Liver (tissue), 9 donors: ENCODE measurements around the gene FOXD2. TPM values are rescaled to one million over a fixed set of nuclear protein-coding genes. Genes with fewer than 3 reads are reported as not detected.

Experiments used
- DNase-seq: peaks from one replicate; pipeline ENCODE4 v3.0.0-alpha.2; 2017; ENCODE audit warnings: low spot score
- H3K27ac ChIP-seq, 2 donors: one replicate each; pipeline ENCODE4 v1.7.0; 2013; ENCODE audit warnings: inconsistent platforms in 2 of 2, low read length in 2 of 2, control low read depth in 1 of 2, low read depth in 1 of 2, mild to moderate bottlenecking in 1 of 2
- H3K27me3 ChIP-seq, 4 donors: one replicate each; pipeline versions ENCODE4 v1.6.1 to v1.7.0; 2013; ENCODE audit warnings: low read length in 3 of 4, inconsistent platforms in 1 of 4, mild to moderate bottlenecking in 1 of 4, moderate library complexity in 1 of 4; ENCODE audit not compliant: control insufficient read depth in 4 of 4, insufficient read depth in 4 of 4
- H3K36me3 ChIP-seq, 4 donors: one replicate each; pipeline versions ENCODE4 v1.6.1 to v1.7.0; 2013; ENCODE audit warnings: low read length in 3 of 4, mild to moderate bottlenecking in 3 of 4, low read depth in 1 of 4, moderate library complexity in 1 of 4; ENCODE audit not compliant: control insufficient read depth in 4 of 4, insufficient read depth in 3 of 4
- H3K4me1 ChIP-seq, 4 donors: one replicate each; pipeline versions ENCODE4 v1.6.1 to v1.7.0; 2013; ENCODE audit warnings: low read length in 3 of 4, mild to moderate bottlenecking in 3 of 4, moderate library complexity in 1 of 4; ENCODE audit not compliant: control insufficient read depth in 4 of 4, insufficient read depth in 4 of 4
- H3K4me3 ChIP-seq, 3 donors: one replicate each; pipeline versions ENCODE4 v1.6.1 to v1.7.0; 2013; ENCODE audit warnings: low read length in 3 of 3, control low read depth in 1 of 3, low read depth in 1 of 3, mild to moderate bottlenecking in 1 of 3
- H3K9ac ChIP-seq, 2 donors: one replicate each; pipeline ENCODE4 v1.7.0; 2013; ENCODE audit warnings: low read length in 2 of 2, mild to moderate bottlenecking in 2 of 2, moderate library complexity in 2 of 2, control low read depth in 1 of 2, low read depth in 1 of 2
- H3K9me3 ChIP-seq, 4 donors: one replicate each; pipeline versions ENCODE4 v1.6.1 to v1.7.0; 2013; ENCODE audit warnings: low read length in 3 of 4; ENCODE audit not compliant: control insufficient read depth in 4 of 4
- EGR1 ChIP-seq, 2 donors: IDR thresholded peaks; 2 replicates each; pipeline ENCODE4 v1.6.1; 2016 to 2018; ENCODE audit warnings: antibody characterized with exemption in 2 of 2, low read depth in 2 of 2
- FOXA1 ChIP-seq: IDR thresholded peaks from 2 replicates; pipeline ENCODE4 v1.6.1; 2016; ENCODE audit warnings: antibody characterized with exemption
- HNF4A ChIP-seq, 2 donors: conservative IDR thresholded peaks; 2 replicates each; pipeline ENCODE4 v1.6.1; 2016; ENCODE audit warnings: antibody characterized with exemption in 2 of 2, mild to moderate bottlenecking in 2 of 2
- HNF4G ChIP-seq: IDR thresholded peaks from 2 replicates; pipeline ENCODE4 v1.6.1; 2016; ENCODE audit warnings: antibody characterized with exemption
- JUND ChIP-seq, 2 donors: IDR thresholded peaks; 2 replicates each; pipeline ENCODE4 v1.6.1; 2016; ENCODE audit warnings: antibody characterized with exemption in 2 of 2
- MAX ChIP-seq: IDR thresholded peaks from 2 replicates; pipeline ENCODE4 v1.6.1; 2016; ENCODE audit warnings: antibody characterized with exemption
- NR2F2 ChIP-seq: IDR thresholded peaks from 2 replicates; pipeline ENCODE4 v1.6.1; 2016; ENCODE audit warnings: antibody characterized with exemption
- RAD21 ChIP-seq, 2 donors: IDR thresholded peaks; 2 replicates each; pipeline ENCODE4 v1.6.1; 2016; ENCODE audit warnings: antibody characterized with exemption in 2 of 2, mild to moderate bottlenecking in 2 of 2
- RXRA ChIP-seq, 2 donors: IDR thresholded peaks; 2 replicates each; pipeline ENCODE4 v1.6.1; 2017 to 2018; ENCODE audit warnings: antibody characterized with exemption in 2 of 2, mild to moderate bottlenecking in 1 of 2
- SP1 ChIP-seq: IDR thresholded peaks from 2 replicates; pipeline ENCODE4 v1.6.1; 2018; ENCODE audit warnings: antibody characterized with exemption, mild to moderate bottlenecking
- TAF1 ChIP-seq: conservative IDR thresholded peaks from 2 replicates; pipeline ENCODE4 v1.6.1; 2016; ENCODE audit warnings: antibody characterized with exemption, mild to moderate bottlenecking
- YY1 ChIP-seq: IDR thresholded peaks from 2 replicates; pipeline ENCODE4 v1.6.1; 2016; ENCODE audit warnings: antibody characterized with exemption, mild to moderate bottlenecking
- ZBTB33 ChIP-seq: IDR thresholded peaks from 2 replicates; pipeline ENCODE4 v1.6.1; 2016; ENCODE audit warnings: antibody characterized with exemption
- WGBS: extraction: QIAGEN DNeasy Blood & Tissue Kit; methylation state at CpG from one replicate; pipeline ENCODE4 v1.1.7; 2013; 5-methylcytosine and 5-hydroxymethylcytosine counted together
- polyA plus RNA-seq, 2 donors: library from polyadenylated mRNA; stranded (reverse) in 1 of 2; unstranded in 1 of 2; fragments of 200-250 nt in 1 of 2; fragments of >200 nt in 1 of 2; fragmentation: Nextera tagmentation in 1 of 2; extraction: Ambion mirVana in 1 of 2; gene quantifications; one replicate each; pipeline versions ENCODE4 v1.2.1 to v1.2.3, GENCODE V29; 2013 to 2015
- total RNA-seq, 2 donors: library from RNA; depleted of rRNA; stranded (reverse); fragments of >200 nt; gene quantifications; one replicate each; pipeline ENCODE4 v1.2.3, GENCODE V29; 2014
- TF ChIP-seq, protein P1 (sequence below): fragments of 150-350 bp; IDR thresholded peaks from 2 replicates; pipeline ENCODE4 v1.5.1; 2017; ENCODE audit warnings: improper control_type of control experiment, low read depth, low read length; ENCODE audit not compliant: missing input control
- donor health status: healthy.
- donor health status: healthy.
- donor health status: healthy.
- donor health status: healthy.
- donor health status: healthy.

FOXD2 gene
- total and polyA plus RNA-seq, 4 donors = 0.05 to 0.17 (median 0.08) TPM; not detected in 1

- peaks cover 0 to 2% (median 0%) of the 10 kb centered on the region in 4 donors for H3K27me3 ChIP-seq
- no peaks in the 10 kb centered on the region for H3K36me3 ChIP-seq
- H3K4me3 ChIP-seq = no peak overlapping the region
Observed at GRCh38 chr1:47435506-47436303, 2.1 kb upstream of the FOXD2 start.

GRCh38 chr1:47436304-47436978 lies 1.4 kb upstream of the FOXD2 start:
- WGBS = 5% methylated on average over 23 of the region's 23 CpGs

More at GRCh38 chr1:47435506-47436303, 2.1 kb upstream of the FOXD2 start:
- peaks cover 10 to 30% (median 22%) of the 10 kb centered on the region in 4 donors for H3K4me1 ChIP-seq
- TF ChIP-seq JUND (IDR thresholded peaks at IDR 0.05) (no peak), SP1 (no peak), EGR1 (IDR thresholded peaks at IDR 0.05; ENCODE audit: low read depth in 2 of 2) (no peak), RAD21 (IDR thresholded peaks at IDR 0.05) (no peak), RXRA (IDR thresholded peaks at IDR 0.05) (no peak), MAX (no peak), TAF1 (no peak), HNF4G (no peak), YY1 (no peak), ZBTB33 (no peak), HNF4A (conservative IDR thresholded peaks at IDR 0.05) (no peak)
- DNase-seq = no peak
- 73% methylated on average over 6 of the region's 6 CpGs for WGBS
- H3K9ac ChIP-seq = no peak overlapping the region
- no peaks in the 10 kb centered on the region for H3K9me3 ChIP-seq
- no peak overlapping the region for H3K27ac ChIP-seq

More at GRCh38 chr1:47436304-47436978, 1.4 kb upstream of the FOXD2 start:
- H3K9ac ChIP-seq = no peak overlapping the region
- peaks cover 0 to 2% (median 0%) of the 10 kb centered on the region in 4 donors for H3K27me3 ChIP-seq
- peaks cover 10 to 30% (median 22%) of the 10 kb centered on the region in 4 donors for H3K4me1 ChIP-seq
- peak overlapping the region; percentile 56 to 65 (median 61) for H3K4me3 ChIP-seq
- H3K36me3 ChIP-seq = no peaks in the 10 kb centered on the region
- H3K27ac ChIP-seq = peak overlapping the region; percentile 64 to 81
- peak; percentile 33 to 37 for TF ChIP-seq RXRA (IDR thresholded peaks at IDR 0.05)
- TF ChIP-seq JUND (IDR thresholded peaks at IDR 0.05) = no peak
- TF ChIP-seq ZBTB33 = no peak
- peak; percentile 25 for TF ChIP-seq YY1
- TF ChIP-seq, protein P1, sequence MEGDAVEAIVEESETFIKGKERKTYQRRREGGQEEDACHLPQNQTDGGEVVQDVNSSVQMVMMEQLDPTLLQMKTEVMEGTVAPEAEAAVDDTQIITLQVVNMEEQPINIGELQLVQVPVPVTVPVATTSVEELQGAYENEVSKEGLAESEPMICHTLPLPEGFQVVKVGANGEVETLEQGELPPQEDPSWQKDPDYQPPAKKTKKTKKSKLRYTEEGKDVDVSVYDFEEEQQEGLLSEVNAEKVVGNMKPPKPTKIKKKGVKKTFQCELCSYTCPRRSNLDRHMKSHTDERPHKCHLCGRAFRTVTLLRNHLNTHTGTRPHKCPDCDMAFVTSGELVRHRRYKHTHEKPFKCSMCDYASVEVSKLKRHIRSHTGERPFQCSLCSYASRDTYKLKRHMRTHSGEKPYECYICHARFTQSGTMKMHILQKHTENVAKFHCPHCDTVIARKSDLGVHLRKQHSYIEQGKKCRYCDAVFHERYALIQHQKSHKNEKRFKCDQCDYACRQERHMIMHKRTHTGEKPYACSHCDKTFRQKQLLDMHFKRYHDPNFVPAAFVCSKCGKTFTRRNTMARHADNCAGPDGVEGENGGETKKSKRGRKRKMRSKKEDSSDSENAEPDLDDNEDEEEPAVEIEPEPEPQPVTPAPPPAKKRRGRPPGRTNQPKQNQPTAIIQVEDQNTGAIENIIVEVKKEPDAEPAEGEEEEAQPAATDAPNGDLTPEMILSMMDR = peak; percentile 75
- TF ChIP-seq FOXA1 = no peak
- TF ChIP-seq HNF4A (conservative IDR thresholded peaks at IDR 0.05) = peak; percentile 31 to 47
- peak; percentile 69 to 79 for TF ChIP-seq RAD21 (IDR thresholded peaks at IDR 0.05)
- TF ChIP-seq NR2F2 = no peak
- H3K9me3 ChIP-seq = no peaks in the 10 kb centered on the region
- DNase-seq = peak; percentile 73
